NCI-H187 (cell line): Measurements from ENCODE around the gene RIPK4.
"Not testable (repeated sequence)": the region's sequence is repeated elsewhere in the genome, so short reads cannot be mapped to it uniquely, and the experiment has no call there.

Source experiments
- DNase-seq, 2 experiments: peaks; one replicate each; lab custom pipeline; 2025; lab: John Stamatoyannopoulos, UW

Gene RIPK4

GRCh38 chr21:41795726-41796125, 28.9 kb upstream of the RIPK4 start:
- DNase-seq = no peak

- DNase-seq = no peak
Observed at GRCh38 chr21:41794600-41794999, 27.7 kb upstream of the RIPK4 start.

DNA sequence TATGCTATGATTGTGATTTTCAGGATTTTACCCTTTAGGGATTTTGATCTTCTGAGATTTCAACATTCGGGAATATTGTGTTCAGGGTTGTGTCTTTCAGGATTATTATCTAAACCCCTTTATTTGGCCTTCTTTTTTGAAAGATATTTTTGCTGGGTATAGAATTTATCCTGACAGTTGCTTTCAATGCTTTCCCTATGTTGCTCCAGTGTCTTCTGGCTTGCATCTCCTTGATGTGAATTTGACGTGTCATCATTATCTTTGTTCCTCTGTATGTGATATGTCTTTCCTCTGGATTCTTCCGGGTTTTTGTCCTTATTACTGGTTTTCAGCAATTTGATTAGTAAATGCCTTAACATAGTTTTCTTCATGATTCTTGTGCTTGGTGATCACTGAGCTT, 25.9 kb upstream of the RIPK4 start:
- no peak for DNase-seq

DNA sequence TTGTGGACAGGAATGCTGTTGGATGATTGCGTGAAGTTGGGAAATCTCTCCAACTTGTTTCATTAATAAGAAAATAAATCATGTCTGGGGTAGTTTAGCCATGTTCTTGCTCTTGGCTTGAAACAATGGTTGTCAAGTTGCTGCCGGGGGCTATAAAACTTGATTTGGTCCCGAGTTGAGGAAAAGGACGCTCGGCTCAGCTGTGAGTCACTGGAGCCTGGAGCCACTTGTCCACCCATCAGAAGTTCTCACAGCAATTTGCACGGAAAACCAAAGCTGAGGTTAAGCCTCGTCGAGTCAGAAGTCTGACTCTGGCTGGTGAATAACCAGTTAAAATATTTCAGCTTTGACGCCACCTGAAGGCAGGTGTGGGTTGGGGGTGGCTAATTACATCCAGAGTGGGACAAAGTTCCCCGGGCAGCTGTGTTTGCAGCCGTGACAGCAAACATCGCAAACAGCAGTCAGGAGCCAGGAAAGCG, 19.7 kb upstream of the RIPK4 start:
- DNase-seq = no peak

DNA sequence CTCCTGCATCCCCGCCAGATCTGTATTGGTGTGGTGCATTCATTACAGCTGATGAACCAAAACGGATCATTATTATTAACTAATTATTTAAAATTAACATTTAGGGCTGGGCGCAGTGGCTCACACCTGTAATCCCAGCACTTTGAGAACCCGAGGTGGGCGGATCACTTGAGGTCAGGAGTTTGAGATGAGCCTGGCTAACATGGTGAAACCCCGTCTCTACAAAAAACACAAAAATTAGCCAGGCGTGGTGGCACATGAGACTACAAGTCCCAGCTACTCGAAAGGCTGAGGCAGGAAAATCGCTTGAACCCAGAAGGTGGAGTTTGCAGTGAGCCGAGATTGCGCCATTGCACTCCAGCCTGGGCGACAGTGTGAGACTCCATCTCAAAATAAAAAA, 18.4 kb upstream of the RIPK4 start:
- DNase-seq = not testable (repeated sequence)

- DNase-seq = no peak
Observed at GRCh38 chr21:41784456-41785102, 17.7 kb upstream of the RIPK4 start.

GRCh38 chr21:41783476-41784180, 16.8 kb upstream of the RIPK4 start:
- no peak for DNase-seq

GRCh38 chr21:41781050-41781410, 14.2 kb upstream of the RIPK4 start:
- no peak for DNase-seq

- DNase-seq = no peak
Observed at GRCh38 chr21:41780337-41781049, 13.6 kb upstream of the RIPK4 start.

GRCh38 chr21:41779659-41780058, 12.8 kb upstream of the RIPK4 start:
- DNase-seq = peak; percentile 58 to 71

- DNase-seq = no peak
Observed at GRCh38 chr21:41778930-41779600, 12.2 kb upstream of the RIPK4 start.

DNA sequence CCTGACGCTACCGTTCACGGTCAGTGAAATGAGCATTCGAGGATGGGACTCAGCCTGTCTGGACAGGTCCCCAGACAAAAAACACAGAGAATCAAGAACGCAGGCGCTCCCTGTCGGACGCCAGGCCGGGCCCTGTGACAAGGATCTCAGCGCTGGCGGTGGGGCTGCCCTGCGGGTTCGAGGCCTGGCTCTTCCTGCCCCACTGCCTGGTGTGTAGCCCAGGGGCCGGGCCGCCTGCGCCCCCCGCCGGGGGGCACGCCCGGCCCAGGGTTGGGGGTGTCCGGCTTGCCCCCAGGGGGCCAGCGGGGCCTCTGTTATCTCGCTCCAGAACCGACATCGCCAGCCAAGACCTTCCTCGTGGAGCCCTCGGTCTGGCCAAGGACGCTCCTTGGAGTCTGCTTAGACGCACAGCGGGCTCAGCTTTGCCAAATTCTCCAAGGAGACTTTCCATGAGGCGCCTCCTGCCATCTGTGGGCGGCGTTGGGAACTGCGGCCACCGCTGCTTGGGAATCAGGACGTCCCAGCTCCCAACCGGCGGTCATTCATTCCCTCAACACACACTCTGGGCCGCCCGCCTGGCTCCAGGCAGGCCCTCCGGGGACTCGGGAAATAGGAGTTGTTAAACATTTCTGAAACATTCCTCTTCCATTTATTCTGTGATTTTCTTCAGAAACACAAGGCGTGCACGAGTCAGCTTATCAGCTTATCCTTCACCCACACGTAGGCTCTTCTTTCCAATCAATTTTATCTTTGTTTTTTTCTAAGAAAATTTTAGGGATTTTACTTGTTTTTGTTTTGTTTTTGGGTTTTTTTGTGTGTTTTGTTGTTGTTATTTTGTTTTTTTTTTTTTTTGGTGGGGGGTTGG, 11.3 kb upstream of the RIPK4 start:
- peak; percentile 46 to 58 for DNase-seq

- no peak for DNase-seq
Observed at GRCh38 chr21:41776778-41777177, 9.9 kb upstream of the RIPK4 start.

GRCh38 chr21:41775149-41775472, 8.3 kb upstream of the RIPK4 start:
- no peak for DNase-seq

- peak; percentile 57 to 73 for DNase-seq
Observed at GRCh38 chr21:41774467-41775148, 7.8 kb upstream of the RIPK4 start.

DNA sequence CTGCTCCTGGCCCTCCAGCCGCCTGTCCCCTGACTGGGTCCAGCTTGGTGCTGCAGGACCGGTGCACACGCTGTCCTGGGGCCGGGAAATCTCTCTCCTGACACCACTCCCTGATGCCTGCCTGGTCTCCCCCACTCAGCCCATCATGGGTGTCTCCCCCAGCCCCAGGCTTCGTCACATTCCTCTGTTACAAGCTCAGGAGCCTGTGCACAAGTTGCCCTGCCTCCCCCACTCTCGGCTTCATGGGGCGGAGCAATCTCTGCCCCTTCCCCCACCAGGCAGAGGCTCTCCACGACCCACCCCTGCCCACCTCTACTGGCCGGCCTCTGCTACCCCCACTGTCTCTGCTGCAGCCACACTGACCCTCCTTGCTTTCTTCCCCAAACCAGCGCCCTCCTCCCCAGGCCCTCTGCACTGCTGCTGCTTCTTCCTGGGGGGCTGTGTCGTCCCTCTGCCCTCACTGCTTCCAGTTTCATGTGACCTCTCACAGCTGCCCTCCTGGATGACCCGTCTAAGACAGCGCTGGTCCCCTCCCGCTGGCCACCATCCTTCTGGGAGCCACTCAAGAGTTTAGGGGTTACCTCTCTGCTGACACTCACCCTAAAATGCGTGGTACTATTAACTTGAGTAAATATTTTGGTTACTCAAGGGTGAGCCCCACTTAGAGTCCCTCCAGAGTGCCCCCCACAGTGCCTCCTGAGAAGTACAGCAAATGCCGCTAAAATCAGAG, 5.7 kb upstream of the RIPK4 start:
- DNase-seq = no peak

DNA sequence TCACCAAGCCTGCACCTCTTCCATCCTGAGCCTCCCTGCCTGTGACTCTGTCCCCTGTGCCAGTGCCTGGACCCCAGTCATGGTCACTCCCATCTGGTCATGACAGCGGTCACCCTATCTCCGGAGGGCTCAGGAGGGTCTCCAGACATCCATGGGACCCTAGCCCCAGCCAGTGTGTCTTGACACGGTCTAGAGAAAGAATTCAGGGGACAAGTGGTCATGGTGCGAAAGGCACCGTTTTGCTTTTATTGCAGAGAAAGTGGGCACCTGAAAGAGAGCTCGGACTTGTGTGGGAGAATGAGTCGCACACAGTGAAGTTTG, 4.7 kb upstream of the RIPK4 start:
- no peak for DNase-seq

GRCh38 chr21:41770901-41771624, 4.2 kb upstream of the RIPK4 start:
- DNase-seq = no peak

GRCh38 chr21:41769933-41770332, 3.1 kb upstream of the RIPK4 start:
- no peak for DNase-seq

GRCh38 chr21:41769521-41769920, 2.7 kb upstream of the RIPK4 start:
- no peak for DNase-seq
